Right kidney (tissue), 1 donor: Measurements from ENCODE around the gene RBM20.
"Not testable (repeated sequence)": the region's sequence is repeated elsewhere in the genome, so short reads cannot be mapped to it uniquely, and the experiment has no call there.

ENCODE experiments used
- DNase-seq: peaks from one replicate; pipeline ENCODE4 v3.0.0-alpha.2; 2016

RBM20 gene

GRCh38 chr10:110625356-110625894, 18.7 kb upstream of the RBM20 start:
- DNase-seq = no peak

- DNase-seq = no peak
Observed at GRCh38 chr10:110625951-110626855, 17.9 kb upstream of the RBM20 start.

- DNase-seq = no peak
Observed at GRCh38 chr10:110628161-110628560, 16.0 kb upstream of the RBM20 start.

- no peak for DNase-seq
Observed at GRCh38 chr10:110629680-110630191, 14.4 kb upstream of the RBM20 start.

GRCh38 chr10:110631934-110632333, 12.2 kb upstream of the RBM20 start:
- no peak for DNase-seq

- no peak for DNase-seq
Observed at GRCh38 chr10:110632591-110633215, 11.4 kb upstream of the RBM20 start.

GRCh38 chr10:110634527-110635209, 9.5 kb upstream of the RBM20 start:
- DNase-seq = peak; percentile 42

- DNase-seq = no peak
Observed at GRCh38 chr10:110636572-110636931, 7.6 kb upstream of the RBM20 start.

- DNase-seq = no peak
Observed at GRCh38 chr10:110636932-110637557, 7.1 kb upstream of the RBM20 start.

GRCh38 chr10:110637558-110638053, 6.5 kb upstream of the RBM20 start:
- no peak for DNase-seq

- DNase-seq = no peak
Observed at GRCh38 chr10:110638319-110638718, 5.8 kb upstream of the RBM20 start.

- DNase-seq = not testable (repeated sequence)
Observed at GRCh38 chr10:110639046-110639445, 5.1 kb upstream of the RBM20 start.

GRCh38 chr10:110639858-110640257, 4.3 kb upstream of the RBM20 start:
- DNase-seq = not testable (repeated sequence)

GRCh38 chr10:110641256-110641655, 2.9 kb upstream of the RBM20 start:
- DNase-seq = peak; percentile 47

GRCh38 chr10:110642204-110643034, 1.7 kb upstream of the RBM20 start:
- DNase-seq = peak; percentile 32

- peak; percentile 78 for DNase-seq
Observed at GRCh38 chr10:110643035-110643652, 992 bp upstream of the RBM20 start.

- peak; percentile 60 for DNase-seq
Observed at GRCh38 chr10:110644598-110645462, 694 bp downstream of the RBM20 start.

- DNase-seq = no peak
Observed at GRCh38 chr10:110646417-110647135, 2.4 kb downstream of the RBM20 start.

- no peak for DNase-seq
Observed at GRCh38 chr10:110647136-110647430, 2.9 kb downstream of the RBM20 start.
